ENCODE results near the gene USP31. TPM values are rescaled to one million over a fixed set of nuclear protein-coding genes. Genes with fewer than 3 reads are reported as not detected.

USP31 gene
- total RNA-seq, 3 donors from 2014 or later (not counting 1 experiment from before 2014, with no cell fraction given), result 6.1 to 6.6 (median 6.3) TPM

- no peak overlapping the region for H3K4me3 Mint-ChIP-seq
- Histone ChIP-seq H3K27ac (ENCODE audit: low read length) (no peak overlapping the region), H3K9me3 (ENCODE audit: control insufficient read depth, insufficient read depth, low read length) (no peaks in the 10 kb centered on the region), H3K4me3 (ENCODE audit: low read length) (no peak overlapping the region), H3K36me3 (ENCODE audit: control insufficient read depth, insufficient read depth, low read length) (peaks cover 2% of the 10 kb centered on the region), H3K27me3 (ENCODE audit: control insufficient read depth, insufficient read depth, low read length) (no peaks in the 10 kb centered on the region), H3K4me1 (ENCODE audit: control insufficient read depth, insufficient read depth, low read length) (no peaks in the 10 kb centered on the region)
- DNase-seq, result no peak
- no peaks in the 10 kb centered on the region for H3K9me3 Mint-ChIP-seq
- H3K4me1 Mint-ChIP-seq, result peaks cover 7% of the 10 kb centered on the region in 2 donors
- no peaks in the 10 kb centered on the region for H3K27me3 Mint-ChIP-seq (ENCODE audit: low read depth in 2 of 2)
- WGBS (ENCODE audit: insufficient coverage), result 83% methylated on average over 3 of the region's 3 CpGs
- intact Hi-C loops (cut with micrococcal nuclease), result no loop called here
- peaks cover 6% of the 10 kb centered on the region for H3K36me3 Mint-ChIP-seq
- no peak for TF ChIP-seq CTCF (IDR thresholded peaks at IDR 0.05)
- H3K27ac Mint-ChIP-seq, result no peak overlapping the region
- no peak for ATAC-seq
Measured at GRCh38 chr16:23080747-23081146, 68.5 kb downstream of the USP31 start.

GRCh38 chr16:23080329-23080728 lies 68.9 kb downstream of the USP31 start:
- no peak overlapping the region for H3K4me3 Mint-ChIP-seq
- TF ChIP-seq CTCF (IDR thresholded peaks at IDR 0.05), result no peak
- peaks cover 6% of the 10 kb centered on the region for H3K36me3 Mint-ChIP-seq
- DNase-seq (no peak), ATAC-seq (no peak)
- no peak overlapping the region for H3K4me3 ChIP-seq (ENCODE audit: low read length)
- no peaks in the 10 kb centered on the region for H3K27me3 ChIP-seq (ENCODE audit: control insufficient read depth, insufficient read depth, low read length)
- intact Hi-C loops (cut with micrococcal nuclease), result no loop called here
- H3K9me3 ChIP-seq (ENCODE audit: control insufficient read depth, insufficient read depth, low read length), result no peaks in the 10 kb centered on the region
- H3K9me3 Mint-ChIP-seq, result no peaks in the 10 kb centered on the region
- H3K27me3 Mint-ChIP-seq (ENCODE audit: low read depth in 2 of 2), result no peaks in the 10 kb centered on the region
- H3K36me3 ChIP-seq (ENCODE audit: control insufficient read depth, insufficient read depth, low read length), result peaks cover 2% of the 10 kb centered on the region
- H3K27ac Mint-ChIP-seq, result no peak overlapping the region
- H3K27ac ChIP-seq (ENCODE audit: low read length), result no peak overlapping the region
- no peaks in the 10 kb centered on the region for H3K4me1 ChIP-seq (ENCODE audit: control insufficient read depth, insufficient read depth, low read length)
- WGBS (ENCODE audit: insufficient coverage), result 100% methylated on average over 1 of the region's 1 CpG
- peaks cover 7% of the 10 kb centered on the region in 2 donors for H3K4me1 Mint-ChIP-seq

- Mint-ChIP-seq H3K27me3 (ENCODE audit: low read depth in 2 of 2) (no peaks in the 10 kb centered on the region), H3K4me3 (no peak overlapping the region), H3K9me3 (no peaks in the 10 kb centered on the region), H3K36me3 (peaks cover 6% of the 10 kb centered on the region), H3K4me1 (peaks cover 7% of the 10 kb centered on the region in 2 donors), H3K27ac (no peak overlapping the region)
- DNase-seq (no peak), ATAC-seq (no peak)
- no peak for TF ChIP-seq CTCF (IDR thresholded peaks at IDR 0.05)
- no peak overlapping the region for H3K27ac ChIP-seq (ENCODE audit: low read length)
- no peaks in the 10 kb centered on the region for H3K4me1 ChIP-seq (ENCODE audit: control insufficient read depth, insufficient read depth, low read length)
- peaks cover 2% of the 10 kb centered on the region for H3K36me3 ChIP-seq (ENCODE audit: control insufficient read depth, insufficient read depth, low read length)
- intact Hi-C loops (cut with micrococcal nuclease), result no loop called here
- H3K9me3 ChIP-seq (ENCODE audit: control insufficient read depth, insufficient read depth, low read length), result no peaks in the 10 kb centered on the region
- 80% methylated on average over 13 of the region's 13 CpGs for WGBS (ENCODE audit: insufficient coverage)
- no peaks in the 10 kb centered on the region for H3K27me3 ChIP-seq (ENCODE audit: control insufficient read depth, insufficient read depth, low read length)
- no peak overlapping the region for H3K4me3 ChIP-seq (ENCODE audit: low read length)
Measured at GRCh38 chr16:23079675-23080301, 69.5 kb downstream of the USP31 start.

GRCh38 chr16:23074423-23074822 lies 74.8 kb downstream of the USP31 start:
- 96% methylated on average over 2 of the region's 3 CpGs for WGBS (ENCODE audit: insufficient coverage)
- Histone ChIP-seq H3K4me3 (ENCODE audit: low read length) (no peak overlapping the region), H3K9me3 (ENCODE audit: control insufficient read depth, insufficient read depth, low read length) (no peaks in the 10 kb centered on the region), H3K27me3 (ENCODE audit: control insufficient read depth, insufficient read depth, low read length) (no peaks in the 10 kb centered on the region), H3K36me3 (ENCODE audit: control insufficient read depth, insufficient read depth, low read length) (peaks cover 8% of the 10 kb centered on the region), H3K4me1 (ENCODE audit: control insufficient read depth, insufficient read depth, low read length) (no peaks in the 10 kb centered on the region), H3K27ac (ENCODE audit: low read length) (no peak overlapping the region)
- H3K9me3 Mint-ChIP-seq, result no peaks in the 10 kb centered on the region
- ATAC-seq (no peak), DNase-seq (no peak)
- no peak overlapping the region for H3K27ac Mint-ChIP-seq
- intact Hi-C loops (cut with micrococcal nuclease), result no loop called here
- peaks cover 7% of the 10 kb centered on the region in 2 donors for H3K4me1 Mint-ChIP-seq
- no peaks in the 10 kb centered on the region for H3K27me3 Mint-ChIP-seq (ENCODE audit: low read depth in 2 of 2)
- H3K36me3 Mint-ChIP-seq, result peaks cover under 1% of the 10 kb centered on the region
- H3K4me3 Mint-ChIP-seq, result no peak overlapping the region
- no peak for TF ChIP-seq CTCF (IDR thresholded peaks at IDR 0.05)
